ENCODE data around the gene CAMK4. TPM values are rescaled to one million over a fixed set of nuclear protein-coding genes. Genes with fewer than 3 reads are reported as not detected.

The CAMK4 gene
- total RNA-seq: 4.2 and 11.9 TPM in 2 replicates

DNA sequence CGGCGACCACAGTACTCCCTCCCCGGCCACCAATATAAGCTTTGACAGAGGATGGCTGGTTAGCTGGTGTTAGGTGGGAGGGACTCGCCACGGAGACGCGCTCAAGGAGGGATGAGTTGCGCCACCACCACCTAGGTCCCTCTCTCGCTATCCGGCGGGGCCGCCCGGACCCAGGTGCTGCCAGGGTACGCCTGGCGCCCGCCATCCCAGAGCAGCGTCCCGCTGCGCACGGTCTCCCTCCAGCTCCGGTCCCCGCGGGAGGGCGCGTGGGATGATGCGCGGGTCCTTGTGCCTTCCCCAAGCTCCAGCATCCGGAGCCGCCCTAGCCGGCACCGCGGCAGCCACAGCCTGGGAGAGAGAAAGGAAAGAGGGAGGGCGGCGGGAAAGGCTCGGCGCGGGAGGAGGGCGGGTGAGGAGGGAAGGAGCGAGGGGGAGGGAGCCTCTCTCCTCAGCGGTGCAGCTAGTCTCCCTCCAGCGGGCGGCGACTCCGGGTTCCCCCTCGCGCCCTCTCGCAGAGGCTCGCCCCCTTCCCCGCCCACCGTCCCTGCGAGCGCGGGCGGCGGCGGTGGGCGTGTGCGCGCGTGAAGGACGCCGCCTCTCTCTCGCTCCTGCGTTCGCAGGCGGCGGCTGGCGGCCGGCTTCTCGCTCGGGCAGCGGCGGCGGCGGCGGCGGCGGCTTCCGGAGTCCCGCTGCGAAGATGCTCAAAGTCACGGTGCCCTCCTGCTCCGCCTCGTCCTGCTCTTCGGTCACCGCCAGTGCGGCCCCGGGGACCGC, at the start of gene CAMK4:
CAMK4 (plus strand) TSS at position 598 of the 774 bp plus-strand sequence; CDS start at position 698, 100 bp downstream.

GRCh38 chr5:111512375-111513130, 288.4 kb downstream of the CAMK4 start, which contains the start of gene STARD4:
STARD4 (minus strand) TSS chr5:111512535; CDS start chr5:111507433, 5,102 bp downstream.

Other genes starting within 250 kb of the CAMK4 start
- gene TSLP, start 152.7 kb upstream of the CAMK4 start, total RNA-seq: 0.43 and 2.0 TPM in 2 replicates
- 51.2 and 93.3 TPM in 2 replicates for gene WDR36, start 132.0 kb upstream of the CAMK4 start, total RNA-seq

Data from placental pericyte (primary cell).